Stimulated activated CD4-positive, alpha-beta T cell treated with anti-CD3 and anti-CD28 coated beads, Interleukin-15, amount 100 ng/mL, for 24 hours (primary cell): Measurements from ENCODE around the gene TMEM214.

ENCODE experiments used
- DNase-seq: peaks from one replicate; pipeline ENCODE4 v3.0.0-alpha.2; 2020

The TMEM214 gene

GRCh38 chr2:27086724-27087593 is 54.2 kb downstream of the TMEM214 start, which contains the start of gene KHK:
Gene KHK (plus strand): TSS chr2:27086772. CDS start chr2:27087260, 488 bp downstream.
- peak; percentile 55 for DNase-seq

GRCh38 chr2:27087823-27088410 is 55.2 kb downstream of the TMEM214 start:
- no peak for DNase-seq

GRCh38 chr2:27088634-27089033 is 55.9 kb downstream of the TMEM214 start:
- no peak for DNase-seq

GRCh38 chr2:27089111-27089954 is 56.6 kb downstream of the TMEM214 start:
- DNase-seq = no peak
